ENCODE results near the gene PLEKHJ1. TPM values are rescaled to one million over a fixed set of nuclear protein-coding genes. Genes with fewer than 3 reads are reported as not detected.

Gene PLEKHJ1
- polyA plus RNA-seq, 1 donor from 2014 or later: 219 TPM

- H3K4me2 ChIP-seq (ENCODE audit: low read length): no peak overlapping the region
- no peaks in the 10 kb centered on the region for H3K9me3 ChIP-seq (ENCODE audit: low read length)
- no peak overlapping the region for H3K9ac ChIP-seq (ENCODE audit: low read length)
- H3K79me2 ChIP-seq (replicated peaks; ENCODE audit: insufficient read depth, low read length): no peaks in the 10 kb centered on the region
- no peaks in the 10 kb centered on the region for H3K9me2 ChIP-seq (ENCODE audit: insufficient read depth, low read length)
- H2AFZ ChIP-seq (ENCODE audit: low read depth, low read length): no peak overlapping the region
- H3K36me3 ChIP-seq (ENCODE audit: insufficient read depth, low read length): no peaks in the 10 kb centered on the region
- no peaks in the 10 kb centered on the region for H3K27me3 ChIP-seq (ENCODE audit: insufficient read depth, low read depth, low read length)
- H3K4me3 ChIP-seq (ENCODE audit: low read length): no peak overlapping the region
- H3K27ac ChIP-seq (ENCODE audit: low read length): no peak overlapping the region
- TF ChIP-seq SMC3 (conservative IDR thresholded peaks at IDR 0.05; ENCODE audit: poor library complexity): no peak
- no peak for TF ChIP-seq REST (IDR thresholded peaks at IDR 0.05; ENCODE audit: borderline replicate concordance)
- TF ChIP-seq EP300 (conservative IDR thresholded peaks at IDR 0.05; ENCODE audit: poor library complexity, severe bottlenecking): no peak
- no peak for TF ChIP-seq RAD21 (conservative IDR thresholded peaks at IDR 0.05)
- TF ChIP-seq CTCF (IDR thresholded peaks at IDR 0.05; ENCODE audit: poor library complexity, severe bottlenecking): no peak
- H3F3A ChIP-seq (ENCODE audit: insufficient read depth, low read length, poor library complexity, severe bottlenecking): no peaks in the 10 kb centered on the region
- H4K20me1 ChIP-seq (ENCODE audit: insufficient read depth): no peaks in the 10 kb centered on the region
These were observed 12.7 kb downstream of the PLEKHJ1 start for GRCh38 chr19:2223391-2223790.

- Histone ChIP-seq H3F3A (ENCODE audit: insufficient read depth, low read length, poor library complexity, severe bottlenecking) (no peaks in the 10 kb centered on the region), H3K9me3 (ENCODE audit: low read length) (no peaks in the 10 kb centered on the region), H3K9ac (ENCODE audit: low read length) (no peak overlapping the region), H3K79me2 (replicated peaks; ENCODE audit: insufficient read depth, low read length) (no peaks in the 10 kb centered on the region), H4K20me1 (ENCODE audit: insufficient read depth) (no peaks in the 10 kb centered on the region), H3K4me3 (ENCODE audit: low read length) (no peak overlapping the region), H3K9me2 (ENCODE audit: insufficient read depth, low read length) (no peaks in the 10 kb centered on the region), H3K27me3 (ENCODE audit: insufficient read depth, low read depth, low read length) (no peaks in the 10 kb centered on the region), H3K36me3 (ENCODE audit: insufficient read depth, low read length) (no peaks in the 10 kb centered on the region), H3K4me2 (ENCODE audit: low read length) (no peak overlapping the region), H2AFZ (ENCODE audit: low read depth, low read length) (no peak overlapping the region), H3K27ac (ENCODE audit: low read length) (no peak overlapping the region)
- TF ChIP-seq REST (IDR thresholded peaks at IDR 0.05; ENCODE audit: borderline replicate concordance): no peak
- peak; percentile 21 for TF ChIP-seq CTCF (IDR thresholded peaks at IDR 0.05; ENCODE audit: poor library complexity, severe bottlenecking)
- TF ChIP-seq MXI1 (conservative IDR thresholded peaks at IDR 0.05; ENCODE audit: poor library complexity, severe bottlenecking): no peak
These were observed 14.2 kb downstream of the PLEKHJ1 start for GRCh38 chr19:2221918-2222317.

Measured in neural cell (in vitro differentiated cells).